Measurements from ENCODE around the gene PIKFYVE.
"Not testable (repeated sequence)": the region's sequence is repeated elsewhere in the genome, so short reads cannot be mapped to it uniquely, and the experiment has no call there.

Gene PIKFYVE

DNA sequence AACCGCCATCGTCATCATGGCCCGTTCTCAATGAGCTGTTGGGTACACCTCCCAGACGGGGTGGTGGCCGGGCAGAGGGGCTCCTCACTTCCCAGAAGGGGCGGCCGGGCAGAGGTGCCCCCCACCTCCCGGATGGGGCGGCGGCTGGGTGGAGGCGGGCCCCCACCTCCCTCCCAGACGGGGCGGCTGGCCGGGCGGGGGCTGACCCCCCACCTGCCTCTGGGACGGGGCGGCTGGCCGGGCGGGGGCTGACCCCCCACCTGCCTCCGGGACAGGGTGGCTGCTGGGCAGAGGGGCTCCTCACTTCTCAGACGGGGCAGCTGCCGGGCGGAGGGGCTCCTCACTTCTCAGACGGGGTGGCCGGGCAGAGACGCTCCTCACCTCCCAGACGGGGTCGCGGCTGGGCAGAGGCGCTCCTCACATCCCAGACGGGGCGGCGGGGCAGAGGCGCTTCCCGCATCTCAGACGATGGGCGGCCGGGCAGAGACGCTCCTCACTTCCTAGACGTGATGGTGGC, 111.3 kb downstream of the PIKFYVE start:
- DNase-seq; intact Hi-C loops (cut with DNase I): not testable (repeated sequence)

DNA sequence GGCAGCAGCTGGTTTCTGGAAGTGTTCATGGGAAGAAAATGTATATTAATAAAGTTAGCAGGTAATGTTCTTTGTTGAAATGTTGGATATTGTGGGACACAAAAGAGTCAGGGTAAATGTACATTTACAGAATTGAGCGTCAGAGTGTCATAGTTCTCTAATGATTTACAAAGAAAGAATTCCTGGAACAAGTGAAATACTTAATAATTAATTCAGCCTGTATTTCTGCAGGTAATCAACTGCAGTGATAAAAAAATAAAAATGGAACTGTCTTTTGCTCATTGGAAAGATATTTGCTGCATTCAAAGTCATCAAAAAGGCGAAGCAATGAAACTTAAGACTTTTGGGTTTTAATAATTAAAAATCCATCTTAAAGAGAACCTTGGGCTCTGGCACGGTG, 113.1 kb downstream of the PIKFYVE start:
- intact Hi-C loops (cut with DNase I), result no loop called here
- DNase-seq, result no peak

- no peak for DNase-seq
- intact Hi-C loops (cut with DNase I), result no loop called here
These were observed 118.6 kb downstream of the PIKFYVE start for GRCh38 chr2:208384637-208385036.

DNA sequence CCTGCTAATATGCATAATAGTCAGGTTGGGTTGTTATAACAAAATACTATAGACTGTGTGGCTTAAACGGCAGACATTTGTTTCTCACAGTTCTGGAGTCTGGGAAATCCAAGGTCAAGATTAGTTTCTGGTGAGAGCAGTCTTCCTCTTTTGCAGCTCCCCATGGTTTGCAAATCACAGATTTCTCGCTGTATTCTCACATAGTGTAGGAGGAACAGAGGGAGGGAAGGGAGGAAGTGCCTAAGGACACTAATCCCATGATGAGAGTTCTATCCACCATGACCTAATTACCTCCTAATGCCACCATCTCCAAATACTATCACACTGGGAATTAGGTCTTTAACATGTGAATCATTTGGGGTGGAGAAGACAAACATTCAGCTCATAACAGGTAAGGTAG, 120.5 kb downstream of the PIKFYVE start:
- no peak for DNase-seq
- intact Hi-C loops (cut with DNase I), result no loop called here

DNA sequence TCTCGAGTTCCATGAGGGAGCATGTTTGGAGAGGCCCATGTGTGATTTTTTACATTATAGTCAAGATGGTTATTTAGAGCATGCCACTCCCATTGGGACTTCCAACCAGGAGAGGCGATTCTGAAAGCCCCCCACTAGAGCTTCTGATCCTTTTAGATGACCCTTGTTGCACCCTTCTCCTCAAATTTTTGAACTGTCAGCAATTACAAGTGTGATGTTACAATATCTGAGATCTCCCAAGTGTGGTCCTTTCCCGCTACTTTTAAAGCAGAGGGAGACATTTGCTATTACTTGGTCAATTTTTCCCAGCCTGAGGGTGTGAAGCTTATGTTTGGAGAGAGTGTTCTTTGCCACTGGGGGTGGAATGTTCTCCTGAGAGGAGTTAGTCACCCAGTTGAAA, 123.9 kb downstream of the PIKFYVE start:
- intact Hi-C loops (cut with DNase I), result no loop called here
- DNase-seq, result no peak

DNA sequence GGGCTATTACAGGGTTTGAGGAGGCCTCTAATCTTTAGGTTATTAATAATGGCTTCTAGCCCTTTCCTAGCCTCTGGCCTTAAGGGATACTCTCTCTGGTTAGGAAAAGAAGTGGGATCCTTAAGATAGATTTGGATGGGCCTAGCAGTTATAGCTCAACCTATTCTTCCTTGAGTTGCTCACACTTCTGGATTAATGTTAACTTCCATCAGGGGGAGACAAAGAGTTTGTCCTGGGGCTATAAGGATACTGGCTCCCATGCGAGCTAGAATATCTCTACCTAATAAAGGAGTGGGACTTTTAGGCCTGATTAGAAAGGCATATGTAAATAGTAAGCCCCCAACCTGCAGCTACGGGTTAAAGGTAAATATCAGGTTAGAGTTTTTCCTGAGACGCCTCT, 126.2 kb downstream of the PIKFYVE start:
- intact Hi-C loops (cut with DNase I), result no loop called here

DNA sequence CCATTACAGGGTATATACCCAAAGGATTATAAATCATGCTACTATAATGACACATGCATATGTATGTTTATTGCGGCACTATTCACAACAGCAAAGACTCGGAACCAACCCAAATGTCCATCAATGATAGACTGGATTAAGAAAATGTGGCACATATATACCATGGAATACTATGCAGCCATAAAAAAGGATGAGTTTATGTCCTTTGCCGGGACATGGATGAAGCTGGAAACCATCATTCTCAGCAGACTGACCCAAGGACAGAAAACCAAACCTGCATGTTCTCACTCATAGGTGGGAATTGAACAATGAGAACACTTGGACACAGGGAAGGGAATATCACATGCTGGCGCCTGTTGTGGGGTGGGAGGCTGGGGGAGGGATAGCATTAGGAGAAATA, 130.7 kb downstream of the PIKFYVE start:
- DNase-seq; intact Hi-C loops (cut with DNase I): not testable (repeated sequence)

More for the DNA sequence above, 126.2 kb downstream of the PIKFYVE start:
- DNase-seq, result no peak

- intact Hi-C loops (cut with DNase I), result no loop called here
- DNase-seq, result no peak
These were observed 133.1 kb downstream of the PIKFYVE start for GRCh38 chr2:208399201-208399600.

DNA sequence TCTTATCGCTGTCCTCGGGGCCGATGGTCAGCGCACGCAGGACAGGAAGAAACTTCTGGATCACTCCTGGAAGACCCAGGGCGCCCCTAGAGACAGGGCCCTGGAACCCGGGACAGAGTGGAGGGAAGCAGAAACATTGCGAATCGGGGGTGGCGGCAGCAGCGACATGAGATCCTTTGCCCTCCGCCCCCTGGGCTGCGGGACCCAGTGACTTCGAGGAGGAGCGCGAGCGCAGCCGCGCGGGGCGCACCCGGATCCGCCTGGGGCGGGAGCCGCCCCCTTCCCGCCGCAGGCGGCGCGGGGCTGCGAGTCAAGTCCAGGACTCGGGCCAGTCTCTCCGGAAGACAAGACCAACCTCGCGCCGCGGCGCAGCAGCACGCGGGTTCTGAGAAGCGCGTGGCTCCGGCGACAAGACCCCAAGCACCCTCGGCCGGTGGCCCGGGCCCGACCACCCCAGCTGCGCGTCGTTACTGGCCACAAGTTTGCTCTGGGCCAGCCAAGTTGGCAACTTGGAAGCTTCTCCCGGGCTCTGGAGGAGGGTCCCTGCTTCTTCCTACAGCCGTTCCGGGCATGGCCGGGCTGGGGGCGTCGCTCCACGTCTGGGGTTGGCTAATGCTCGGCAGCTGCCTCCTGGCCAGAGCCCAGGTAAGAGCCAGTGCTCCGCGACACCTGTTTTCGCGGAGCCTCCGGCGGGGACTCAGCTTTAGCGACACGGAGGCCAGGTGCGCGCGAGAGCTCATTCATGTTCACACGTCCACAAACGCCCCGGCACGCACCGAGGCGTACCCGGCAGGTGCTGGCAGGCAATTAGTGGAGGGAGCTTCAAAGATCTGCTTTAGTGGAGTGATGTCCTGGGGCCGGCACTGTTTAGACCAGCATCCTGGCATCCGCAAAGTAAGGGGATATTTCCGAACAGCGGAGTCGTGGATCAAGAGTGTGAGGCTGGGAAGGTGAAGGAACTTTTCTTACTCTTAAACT, 140.7 kb downstream of the PIKFYVE start, which contains the start of gene PTH2R:
Gene PTH2R (plus strand): TSS at position 319 of the 978 bp plus-strand sequence. CDS start 252 bp downstream, at position 571.
- intact Hi-C loops (cut with DNase I), result no loop called here
- peak in 18 of 42 donors; percentile 3 to 43 (median 15) for DNase-seq

- peak in 30 of 42 donors; percentile 3 to 57 (median 37) for DNase-seq
- intact Hi-C loops (cut with DNase I), result no loop called here
These were observed 141.6 kb downstream of the PIKFYVE start for GRCh38 chr2:208407667-208408066.
